ENCODE data around the gene HOOK2. TPM values are rescaled to one million over a fixed set of nuclear protein-coding genes. Genes with fewer than 3 reads are reported as not detected.
A peak's percentile ranks its signal among the peaks of the same experiment; 100 is the strongest.

Gene HOOK2
- total and polyA plus RNA-seq, 2 of the 4 experiments (the other 2 are of a cell fraction), result 7.5 to 21.6 TPM

DNA sequence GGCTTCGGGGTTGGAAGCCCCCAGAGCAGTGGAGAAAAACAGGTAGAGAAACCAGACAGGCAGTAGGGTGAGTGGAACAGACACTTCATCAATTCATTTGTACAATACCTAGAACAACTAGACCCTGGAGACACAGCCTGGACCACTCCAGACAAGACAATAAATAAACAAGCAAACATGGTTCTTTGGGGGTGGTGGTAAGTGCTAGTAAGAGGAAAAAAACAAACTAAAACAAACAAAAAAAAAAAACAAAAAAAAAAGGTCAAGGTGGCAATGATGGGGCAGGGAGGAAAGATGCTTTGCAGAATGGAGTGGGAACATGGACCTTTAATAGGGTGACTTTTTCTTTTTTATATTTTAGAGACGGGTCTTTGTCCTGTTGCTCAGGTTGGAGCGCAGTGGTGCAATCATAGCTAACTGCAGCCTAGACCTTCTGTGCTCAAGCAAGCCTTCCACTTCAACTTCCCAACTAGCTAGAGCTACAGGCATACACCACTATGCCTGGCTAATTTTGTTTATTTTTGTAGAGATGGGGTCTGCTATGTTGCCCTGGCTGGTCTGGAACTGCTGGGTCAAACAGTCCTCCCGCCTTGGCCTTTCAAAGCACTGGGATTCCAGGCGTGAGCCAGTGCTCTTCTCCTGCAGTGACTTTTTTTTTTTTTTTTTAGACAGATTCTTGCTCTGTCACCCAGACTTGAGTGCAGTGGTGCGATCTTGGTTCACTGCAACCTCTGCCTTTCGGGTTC, 19.0 kb upstream of the HOOK2 start:
- H3K9ac ChIP-seq (ENCODE audit: low read depth, low read length), result peak overlapping the region; percentile 35
- peak overlapping the region; percentile 81 for H2AK5ac ChIP-seq (ENCODE audit: low read depth, low read length)
- peak overlapping the region; percentile 51; the same call in 1 of the 3 replicates for H2BK15ac ChIP-seq (ENCODE audit: low read depth, low read length)
- peak overlapping the region; percentile 43 to 85 for H4K8ac ChIP-seq (ENCODE audit: low read depth in 2 of 2, low read length in 2 of 2)
- ATAC-seq (ENCODE audit: low read depth) (no peak), DNase-seq (peak; percentile 62)
- no peaks in the 10 kb centered on the region; the same call in 1 of the 2 replicates for H3K9me1 ChIP-seq (ENCODE audit: insufficient read depth, low read length)
- no TSS peak for BruUV-seq (replicated peaks)
- in situ Hi-C loops (cut with MboI; ENCODE audit: low sequenced_read_pairs) (loop anchor here (25.0 kb wide), 1 partner anchor 1043 kb away; no protein-coding TSS in a partner anchor), intact Hi-C loops (cut with micrococcal nuclease) (no loop called here), dilution Hi-C loops (cut with HindIII; ENCODE audit: low sequenced_read_pairs, unreplicated experiment) (no loop called here)
- H3K56ac ChIP-seq (ENCODE audit: extremely low read depth, insufficient read depth, low read length), result peak overlapping the region; percentile 52
- H3K27ac ChIP-seq (ENCODE audit: insufficient read depth, low read length), result peak overlapping the region; percentile 80
- H2BK5ac ChIP-seq (ENCODE audit: low read depth, low read length, poor library complexity, severe bottlenecking), result peak overlapping the region; percentile 91
- peaks cover 9% of the 10 kb centered on the region for H3K4me1 ChIP-seq (ENCODE audit: control insufficient read depth, insufficient read depth, low read length)
- peak overlapping the region; percentile 79 for H2BK120ac ChIP-seq (ENCODE audit: low read depth, low read length)
- peak overlapping the region; percentile 69; the same call in 1 of the 2 replicates for H2BK20ac ChIP-seq (ENCODE audit: low read depth, low read length)
- peak overlapping the region; percentile 91 for H2AFZ ChIP-seq (replicated peaks; ENCODE audit: low read length, poor library complexity)
- peak overlapping the region; percentile 81 for H3K14ac ChIP-seq (replicated peaks; ENCODE audit: low read depth, low read length)
- POLR2A ChIA-PET (ENCODE audit: unreplicated experiment), result interaction anchor here (0.6 to 1.5 kb wide), 2 partner anchors 16 to 28 kb away, joined by 3 to 13 read pairs; no protein-coding TSS in a partner anchor
- peaks cover under 1% of the 10 kb centered on the region; the same call in 1 of the 2 replicates for H3K36me3 ChIP-seq (ENCODE audit: control insufficient read depth, insufficient read depth, low read length)
- peak overlapping the region; percentile 72 for H3K4me2 ChIP-seq (ENCODE audit: low read depth, low read length)
- peak overlapping the region; percentile 39 for H3K4me3 ChIP-seq (ENCODE audit: insufficient read depth, low read depth, low read length)
- WGBS, 2 experiments (ENCODE audit: extremely low coverage in 2 of 2, insufficient read length in 1 of 2), result 98% methylated on average over 4 of the region's 7 CpGs; no CpG with 5 or more reads in 1 of the 2 experiments
- H4K91ac ChIP-seq (ENCODE audit: insufficient read depth, low read depth, low read length), result peak overlapping the region; percentile 73
- H3K23ac ChIP-seq (ENCODE audit: low read depth, low read length), result peak overlapping the region; percentile 66
- CTCF ChIA-PET, result interaction anchor here (0.5 to 2.6 kb wide), 5 partner anchors 16 to 392 kb away, joined by 3 to 23 read pairs (median 5); no protein-coding TSS in a partner anchor
- peaks cover 0 to 26% of the 10 kb centered on the region in 2 experiments; a peak in 2 of 4 replicates for H3K79me1 ChIP-seq (ENCODE audit: low read depth in 1 of 2, low read length in 2 of 2)
- H3K27me3 ChIP-seq (ENCODE audit: control insufficient read depth, insufficient read depth, low read length), result no peaks in the 10 kb centered on the region
- H3K4ac ChIP-seq (ENCODE audit: low read depth, low read length), result peak overlapping the region; percentile 75
- peaks cover 20% of the 10 kb centered on the region for H4K20me1 ChIP-seq (ENCODE audit: insufficient read depth, low read length)
- TF ChIP-seq CHD1 (IDR thresholded peaks at IDR 0.05; ENCODE audit: low read depth, low read length), result peak; percentile 37; the same call in 1 of the 2 replicates
- TF ChIP-seq, protein P1, sequence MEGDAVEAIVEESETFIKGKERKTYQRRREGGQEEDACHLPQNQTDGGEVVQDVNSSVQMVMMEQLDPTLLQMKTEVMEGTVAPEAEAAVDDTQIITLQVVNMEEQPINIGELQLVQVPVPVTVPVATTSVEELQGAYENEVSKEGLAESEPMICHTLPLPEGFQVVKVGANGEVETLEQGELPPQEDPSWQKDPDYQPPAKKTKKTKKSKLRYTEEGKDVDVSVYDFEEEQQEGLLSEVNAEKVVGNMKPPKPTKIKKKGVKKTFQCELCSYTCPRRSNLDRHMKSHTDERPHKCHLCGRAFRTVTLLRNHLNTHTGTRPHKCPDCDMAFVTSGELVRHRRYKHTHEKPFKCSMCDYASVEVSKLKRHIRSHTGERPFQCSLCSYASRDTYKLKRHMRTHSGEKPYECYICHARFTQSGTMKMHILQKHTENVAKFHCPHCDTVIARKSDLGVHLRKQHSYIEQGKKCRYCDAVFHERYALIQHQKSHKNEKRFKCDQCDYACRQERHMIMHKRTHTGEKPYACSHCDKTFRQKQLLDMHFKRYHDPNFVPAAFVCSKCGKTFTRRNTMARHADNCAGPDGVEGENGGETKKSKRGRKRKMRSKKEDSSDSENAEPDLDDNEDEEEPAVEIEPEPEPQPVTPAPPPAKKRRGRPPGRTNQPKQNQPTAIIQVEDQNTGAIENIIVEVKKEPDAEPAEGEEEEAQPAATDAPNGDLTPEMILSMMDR (conservative IDR thresholded peaks at IDR 0.05; ENCODE audit: low read depth, low read length), result no peak
- peak; percentile 79 for TF ChIP-seq POLR2A (IDR thresholded peaks at IDR 0.05; ENCODE audit: low read depth, low read length)
- TF ChIP-seq FOS (IDR thresholded peaks at IDR 0.05; ENCODE audit: low read depth, low read length), result peak; percentile 1; the same call in 1 of the 2 replicates
- peak; percentile 57 for TF ChIP-seq CEBPB (IDR thresholded peaks at IDR 0.05; ENCODE audit: low read depth, low read length)
- peak overlapping the region; percentile 56 for H3K18ac ChIP-seq (ENCODE audit: low read depth, low read length)
- H3K9me3 ChIP-seq (ENCODE audit: control insufficient read depth, insufficient read depth, low read length), result no peaks in the 10 kb centered on the region
- peak overlapping the region; percentile 61 for H4K5ac ChIP-seq (ENCODE audit: low read depth, low read length)
- H2AK9ac ChIP-seq (replicated peaks; ENCODE audit: low read depth, low read length, poor library complexity), result peak overlapping the region; percentile 99
